Adrenal gland (tissue), 12 donors: ENCODE results near the gene CHRD. TPM values are rescaled to one million over a fixed set of nuclear protein-coding genes. Genes with fewer than 3 reads are reported as not detected.

Experiments
- DNase-seq, 7 donors: peaks; one replicate each; pipeline ENCODE4 v3.0.0-alpha.2; 2019 to 2020
- H3K27ac ChIP-seq, 5 donors: fragments of 200-600 bp; sonication (generic) in 4 of 5; 1 replicate in 3 of 5; 2 replicates in 2 of 5; pipeline versions ENCODE4 v1.5.1 to v1.8.0; 2016 to 2020; ENCODE audit warnings: mild to moderate bottlenecking in 1 of 5
- H3K27me3 ChIP-seq: fragments of 200-600 bp; 2 replicates; pipeline ENCODE4 v1.8.0; 2021
- H3K36me3 ChIP-seq, 2 donors: fragments of 200-600 bp; replicated peaks in 1 of 2; 1 replicate in 1 of 2; 2 replicates in 1 of 2; pipeline versions ENCODE4 v1.5.1 to v1.8.0; 2018 to 2022
- H3K4me1 ChIP-seq, 2 donors: fragments of 200-600 bp; replicated peaks in 1 of 2; 1 replicate in 1 of 2; 2 replicates in 1 of 2; pipeline versions ENCODE4 v1.5.1 to v1.8.0; 2018 to 2021
- H3K4me3 ChIP-seq, 4 donors: fragments of 200-600 bp; sonication (generic) in 3 of 4; one replicate each; pipeline ENCODE4 v1.5.1; 2016 to 2018
- H3K9me3 ChIP-seq, 3 donors: fragments of 200-600 bp; sonication (generic) in 1 of 3; replicated peaks in 1 of 3; 1 replicate in 2 of 3; 2 replicates in 1 of 3; pipeline versions ENCODE4 v1.5.1 to v1.8.0; 2016 to 2021
- CTCF ChIP-seq, 6 experiments: fragments of 450-650 bp in 4 of 6; fragments of 200-600 bp in 2 of 6; sonication (generic) in 1 of 6; IDR thresholded peaks; 1 replicate in 5 of 6; 2 replicates in 1 of 6; pipeline versions ENCODE4 v1.5.1 to v1.8.0; 2016 to 2021; ENCODE audit warnings: antibody characterized with exemption in 6 of 6, mild to moderate bottlenecking in 2 of 6, moderate library complexity in 1 of 6
- POLR2A ChIP-seq, 2 donors: fragments of 450-650 bp; IDR thresholded peaks; one replicate each; pipeline ENCODE4 v1.6.1; 2017; ENCODE audit warnings: antibody characterized with exemption in 2 of 2, mild to moderate bottlenecking in 2 of 2, moderate library complexity in 1 of 2
- WGBS, 4 donors: extraction: QIAGEN DNeasy Blood & Tissue Kit in 2 of 4; methylation state at CpG; one replicate each; pipeline versions ENCODE4 v1.1.5 to v1.1.7; 2013 to 2017; 5-methylcytosine and 5-hydroxymethylcytosine counted together
- intact Hi-C, 2 donors: fragments of 100-400 bp; cut with DNase I; formaldehyde crosslinking; loops; one replicate each; pipeline versions ENCODE4 v1.14.1 to v1.15.0; 2022 to 2023
- polyA plus RNA-seq, 3 donors: library from polyadenylated mRNA; stranded (reverse); fragments of 200-250 nt in 2 of 3; fragments of 350-450 nt in 1 of 3; fragmentation: Illumina TruSeq in 1 of 3; extraction: RNeasy Lipid Tissue Mini Kit (QIAGEN cat#74804) in 1 of 3; gene quantifications; one replicate each; pipeline ENCODE4 v1.2.3, GENCODE V29; 2013 to 2014
- total RNA-seq, 9 donors: library from RNA; depleted of rRNA in 4 of 9; stranded (reverse); fragments of >200 nt in 4 of 9; fragments of 120-200 nt in 1 of 9; fragmentation: NEBNext Ultra II Directional in 1 of 9; extraction: Animal tissue kit (Norgen Biotek cat#: 25700) in 1 of 9; gene quantifications; one replicate each; pipeline versions ENCODE4 v1.1.0 to v1.2.4, GENCODE V29; 2013 to 2023
- donor health status: healthy with polysubstance abuse.
- donor health status: Bipolar disorder and iron deficiency.
- donor health status: DM: yes; HTN: yes; CAD: no.
- donor health status: DM: no; HTN: no; CAD: no.
- donor health status: DM: no; HTN: no; CAD: no.
- donor health status: DM: yes; HTN: yes; CAD: no.

CHRD gene
- total and polyA plus RNA-seq, 12 donors: 1.1 to 101 (median 23.7) TPM

- Histone ChIP-seq H3K27me3 (no peaks in the 10 kb centered on the region), H3K4me3 (no peak overlapping the region), H3K9me3 (no peaks in the 10 kb centered on the region), H3K27ac (peak overlapping the region in 3 of 5 donors; percentile 7 to 59 (median 23)), H3K4me1 (peaks cover 0 to 20% of the 10 kb centered on the region in 2 donors), H3K36me3 (peaks cover 0 to 13% of the 10 kb centered on the region in 2 donors)
- intact Hi-C loops: no loop called here
- peak in 6 of 7 donors; percentile 58 to 81 (median 76) for DNase-seq
- TF ChIP-seq POLR2A (IDR thresholded peaks at IDR 0.05) (no peak), CTCF (IDR thresholded peaks at IDR 0.05) (no peak)
- WGBS, 4 donors: 17 to 39% (median 29%) methylated on average over 8 to 9 of the region's 9 CpGs
These were observed 28.2 kb upstream of the CHRD start for GRCh38 chr3:184351511-184352148.

- H3K4me3 ChIP-seq: no peak overlapping the region
- intact Hi-C loops: no loop called here
- 79 to 84% (median 82%) methylated on average over 12 to 15 of the region's 15 CpGs for WGBS, 4 donors
- TF ChIP-seq POLR2A (IDR thresholded peaks at IDR 0.05) (no peak), CTCF (IDR thresholded peaks at IDR 0.05) (no peak)
- H3K27me3 ChIP-seq: no peaks in the 10 kb centered on the region
- H3K4me1 ChIP-seq: peaks cover 0 to 20% of the 10 kb centered on the region in 2 donors
- H3K9me3 ChIP-seq: no peaks in the 10 kb centered on the region
- peak in 2 of 7 donors; percentile 18 to 39 for DNase-seq
- H3K27ac ChIP-seq: peak overlapping the region in 1 of 5 donors; percentile 59
- peaks cover 0 to 19% of the 10 kb centered on the region in 2 donors for H3K36me3 ChIP-seq
These were observed 27.6 kb upstream of the CHRD start for GRCh38 chr3:184352149-184352785.

GRCh38 chr3:184352897-184353545, 26.8 kb upstream of the CHRD start:
- Histone ChIP-seq H3K4me1 (peaks cover 0 to 20% of the 10 kb centered on the region in 2 donors), H3K27me3 (no peaks in the 10 kb centered on the region), H3K4me3 (no peak overlapping the region), H3K27ac (no peak overlapping the region), H3K9me3 (no peaks in the 10 kb centered on the region), H3K36me3 (peaks cover 0 to 27% of the 10 kb centered on the region in 2 donors)
- TF ChIP-seq POLR2A (IDR thresholded peaks at IDR 0.05): no peak
- TF ChIP-seq CTCF (IDR thresholded peaks at IDR 0.05): no peak
- intact Hi-C loops: no loop called here
- no peak for DNase-seq
- WGBS, 4 donors: 79 to 98% (median 90%) methylated on average over 5 to 11 of the region's 11 CpGs

- H3K4me1 ChIP-seq: peaks cover 0 to 20% of the 10 kb centered on the region in 2 donors
- DNase-seq: no peak
- intact Hi-C loops: no loop called here
- no peak overlapping the region for H3K27ac ChIP-seq
- 85 to 93% (median 91%) methylated on average over 5 to 11 of the region's 11 CpGs for WGBS, 4 donors
- no peaks in the 10 kb centered on the region for H3K27me3 ChIP-seq
- no peak overlapping the region for H3K4me3 ChIP-seq
- TF ChIP-seq CTCF (IDR thresholded peaks at IDR 0.05) (no peak), POLR2A (IDR thresholded peaks at IDR 0.05) (no peak)
- peaks cover 0 to 27% of the 10 kb centered on the region in 2 donors for H3K36me3 ChIP-seq
- H3K9me3 ChIP-seq: no peaks in the 10 kb centered on the region
These were observed 26.3 kb upstream of the CHRD start for GRCh38 chr3:184353546-184353941.
